ENCODE data around the gene RNASEH2C.
"Not testable (repeated sequence)": the region's sequence is repeated elsewhere in the genome, so short reads cannot be mapped to it uniquely, and the experiment has no call there.

Gene RNASEH2C

DNA sequence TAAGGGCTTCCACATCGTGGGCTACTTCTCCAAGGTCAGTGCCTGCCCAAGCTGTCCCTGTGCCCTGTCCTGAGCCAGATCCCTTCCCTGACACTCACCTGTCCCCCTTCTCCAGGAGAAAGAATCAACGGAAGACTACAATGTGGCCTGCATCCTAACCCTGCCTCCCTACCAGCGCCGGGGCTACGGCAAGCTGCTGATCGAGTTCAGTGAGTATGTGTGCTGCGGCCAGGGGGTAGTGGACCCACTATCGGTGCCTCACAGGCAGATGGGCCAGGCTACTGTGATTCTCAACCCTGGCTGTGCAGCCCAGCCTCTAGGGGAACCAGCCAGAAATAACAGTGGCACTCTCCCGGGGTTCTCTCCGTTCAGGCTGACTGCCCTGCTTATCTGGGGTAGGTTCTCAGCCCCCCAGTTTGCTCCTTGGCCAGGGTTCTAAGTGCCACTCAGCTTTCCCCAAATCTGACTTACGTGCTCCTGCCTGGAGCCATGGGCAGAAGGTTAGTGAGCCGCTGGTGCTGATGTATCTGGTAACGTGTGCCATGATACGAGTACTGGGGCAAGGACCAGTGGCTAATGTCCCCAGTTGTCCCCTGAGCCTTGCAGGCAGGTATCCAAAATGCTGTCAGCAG, 3.7 kb downstream of the RNASEH2C start:
- no peak for DNase-seq

DNA sequence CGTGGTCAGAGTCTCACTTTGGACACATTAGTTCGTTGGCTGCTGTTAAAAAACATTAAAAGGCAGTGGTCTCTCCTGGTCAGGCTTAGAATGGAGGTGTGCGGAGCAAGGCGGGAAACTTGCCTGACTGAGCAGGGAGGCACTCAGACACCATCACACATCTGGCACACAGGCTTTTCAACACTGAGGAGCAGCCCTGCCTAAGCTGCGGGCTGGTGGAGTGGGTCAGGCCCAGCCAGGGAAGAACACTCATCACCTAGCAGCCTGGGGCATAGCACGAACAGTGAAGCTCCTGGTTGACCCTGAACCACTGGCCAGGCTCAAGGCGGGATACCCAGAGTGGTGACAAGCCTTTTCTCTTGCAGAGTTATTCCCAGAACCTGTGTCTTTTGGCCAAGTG, 4.3 kb downstream of the RNASEH2C start:
- DNase-seq, result no peak

DNA sequence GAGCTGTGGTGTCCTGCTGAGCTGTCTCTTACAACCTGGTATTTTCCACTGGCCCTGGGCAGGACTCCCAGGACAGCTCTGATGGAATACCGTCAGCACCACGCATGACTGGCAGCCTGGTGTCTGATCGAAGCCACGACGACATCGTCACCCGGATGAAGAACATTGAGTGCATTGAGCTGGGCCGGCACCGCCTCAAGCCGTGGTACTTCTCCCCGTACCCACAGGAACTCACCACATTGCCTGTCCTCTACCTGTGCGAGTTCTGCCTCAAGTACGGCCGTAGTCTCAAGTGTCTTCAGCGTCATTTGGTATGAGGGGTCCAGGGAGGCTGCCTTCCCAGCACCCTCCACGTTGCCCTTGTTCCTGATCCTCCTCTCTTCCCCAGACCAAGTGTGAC, 6.2 kb downstream of the RNASEH2C start:
- DNase-seq, result no peak

DNA sequence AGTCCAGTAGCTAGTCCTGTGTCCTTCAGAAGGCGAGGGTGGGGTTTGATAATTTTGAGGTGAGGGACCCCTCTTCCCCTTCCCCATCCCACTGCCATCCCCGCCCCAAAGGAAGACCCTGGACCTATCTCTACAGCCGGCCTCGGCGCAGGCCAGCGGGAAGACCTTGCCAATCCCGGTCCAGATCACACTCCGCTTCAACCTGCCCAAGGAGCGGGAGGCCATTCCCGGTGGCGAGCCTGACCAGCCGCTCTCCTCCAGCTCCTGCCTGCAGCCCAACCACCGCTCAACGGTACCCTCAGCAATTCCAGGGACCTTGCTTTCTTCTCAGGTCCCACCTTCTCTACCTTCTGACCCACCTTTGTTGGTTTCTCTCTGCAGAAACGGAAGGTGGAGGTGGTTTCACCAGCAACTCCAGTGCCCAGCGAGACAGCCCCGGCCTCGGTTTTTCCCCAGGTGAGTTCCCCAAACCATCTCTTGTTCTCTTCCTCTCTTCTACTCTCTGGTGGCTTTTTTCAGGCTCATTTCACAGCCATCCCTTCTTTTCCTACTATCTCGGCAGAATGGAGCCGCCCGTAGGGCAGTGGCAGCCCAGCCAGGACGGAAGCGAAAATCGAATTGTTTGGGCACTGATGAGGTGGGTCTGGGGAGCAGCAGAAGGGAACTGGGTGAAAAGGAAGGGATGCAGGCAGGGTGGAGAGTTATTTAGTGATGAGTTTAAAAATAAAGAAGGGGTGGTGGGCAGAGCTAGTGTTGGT, 7.2 kb downstream of the RNASEH2C start:
- no peak for DNase-seq

DNA sequence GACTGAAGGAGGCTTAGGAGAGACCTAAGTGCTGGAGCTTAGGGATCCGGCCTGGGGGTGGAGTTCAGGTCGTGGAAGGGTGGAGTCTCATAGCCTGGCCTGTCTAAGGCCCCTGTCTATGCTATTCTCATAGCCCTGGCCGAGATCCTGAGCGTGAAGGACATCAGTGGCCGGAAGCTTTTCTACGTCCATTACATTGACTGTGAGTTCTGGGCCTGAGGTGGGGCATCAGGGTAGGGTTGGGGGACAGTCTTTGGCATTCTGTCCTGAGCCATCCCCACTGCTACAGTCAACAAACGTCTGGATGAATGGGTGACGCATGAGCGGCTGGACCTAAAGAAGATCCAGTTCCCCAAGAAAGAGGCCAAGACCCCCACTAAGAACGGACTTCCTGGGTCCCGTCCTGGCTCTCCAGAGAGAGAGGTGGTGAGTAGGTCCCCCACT, 7.9 kb downstream of the RNASEH2C start:
- no peak for DNase-seq

DNA sequence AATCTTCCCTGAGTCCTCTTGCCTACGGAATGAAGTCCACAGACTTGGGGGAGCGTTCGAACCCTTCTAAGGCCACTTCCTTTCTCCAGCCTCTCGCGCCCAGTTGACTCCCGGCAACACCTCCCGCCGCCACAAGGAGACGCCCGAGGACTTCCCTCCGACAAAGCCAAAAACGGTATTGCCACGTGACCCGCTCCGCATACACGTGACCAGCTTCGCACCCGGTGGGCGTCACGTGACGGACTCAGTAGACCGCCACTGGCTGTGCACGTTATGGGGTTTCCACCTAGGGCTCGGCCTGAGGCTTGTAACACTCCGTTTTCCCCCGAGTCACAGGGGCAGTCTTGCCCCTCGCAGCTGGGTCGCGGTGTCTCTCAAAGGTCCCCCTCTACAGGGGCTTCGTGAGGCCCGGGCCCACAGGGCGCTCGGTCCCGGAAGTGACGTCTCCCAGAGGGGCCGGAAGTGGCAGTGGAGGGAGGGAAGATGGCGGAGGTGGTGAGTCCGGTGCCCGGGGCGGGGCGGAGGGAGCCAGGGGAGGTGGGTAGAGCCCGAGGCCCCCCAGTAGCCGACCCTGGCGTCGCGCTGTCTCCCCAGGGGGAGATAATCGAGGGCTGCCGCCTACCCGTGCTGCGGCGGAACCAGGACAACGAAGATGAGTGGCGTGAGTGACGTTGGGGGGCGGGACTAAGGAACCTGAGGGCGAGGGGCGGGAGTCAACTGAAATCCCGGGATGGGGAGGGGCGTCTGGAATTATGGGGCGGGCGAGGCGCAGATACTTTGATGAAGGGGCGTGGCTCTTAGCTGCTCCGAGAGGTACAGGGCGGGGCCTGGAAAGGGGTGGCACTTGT, 8.6 kb downstream of the RNASEH2C start, which contains the start of gene KAT5:
KAT5 (plus strand) TSS at position 468 of the 848 bp plus-strand sequence; CDS start at position 484, 16 bp downstream.
- peak; percentile 98 for DNase-seq

DNA sequence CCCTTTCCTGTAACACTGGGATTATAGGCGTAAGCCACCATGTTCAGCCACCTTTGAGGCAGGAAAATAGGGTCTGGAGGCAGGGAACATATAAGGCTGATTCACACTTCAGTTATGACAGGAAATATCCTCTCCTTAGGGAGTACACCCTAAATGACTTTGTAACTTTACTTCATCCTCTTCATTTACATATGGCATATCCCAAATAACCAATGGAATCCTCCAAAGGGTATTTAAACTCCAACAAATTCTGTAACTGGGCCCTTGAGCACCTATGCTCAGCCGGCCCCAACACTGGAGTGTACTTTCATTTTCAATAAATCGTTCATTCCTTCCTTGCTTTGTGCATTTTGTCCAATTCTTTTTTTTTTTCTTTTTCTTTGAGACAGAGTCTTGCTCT, 10.2 kb downstream of the RNASEH2C start:
- DNase-seq, result no peak

DNA sequence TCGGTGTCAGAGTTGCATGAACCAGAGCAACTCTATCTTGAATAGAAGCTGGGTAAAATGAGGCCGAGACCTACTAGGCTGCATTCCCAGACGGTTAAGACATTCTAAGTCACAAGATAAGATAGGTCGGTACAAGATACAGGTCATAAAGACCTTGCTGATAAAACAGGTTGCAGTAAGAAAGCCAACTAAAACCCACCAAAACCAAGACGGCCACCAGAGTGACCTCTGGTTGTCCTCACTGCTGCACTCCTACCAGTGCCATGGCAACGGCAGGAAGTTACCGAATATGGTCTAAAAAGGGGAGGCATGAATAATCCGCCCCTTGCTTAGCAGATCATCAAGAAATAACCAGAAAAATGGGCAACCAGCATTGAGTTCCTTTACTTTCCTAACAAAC, 10.9 kb downstream of the RNASEH2C start:
- no peak for DNase-seq

DNA sequence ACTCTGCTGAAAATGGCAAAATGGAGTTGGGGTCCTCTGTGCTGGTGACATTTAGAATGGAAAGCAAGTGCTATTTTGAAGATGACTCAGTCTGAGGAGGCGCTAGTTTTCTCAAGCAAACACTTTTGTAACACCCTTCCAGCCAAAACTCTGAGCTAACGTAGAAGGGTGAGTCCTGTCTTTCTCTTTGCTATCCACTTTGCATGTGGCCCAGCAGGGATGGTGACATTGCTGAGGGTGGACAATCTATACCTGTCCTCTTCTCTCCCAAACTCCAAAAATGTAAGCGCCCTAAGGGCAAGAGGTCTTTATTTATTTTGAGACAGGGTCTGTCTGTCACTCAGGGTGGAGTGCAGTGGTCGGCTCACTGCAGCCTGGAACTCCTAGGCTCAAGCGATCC, 12.1 kb downstream of the RNASEH2C start:
- DNase-seq, result no peak

DNA sequence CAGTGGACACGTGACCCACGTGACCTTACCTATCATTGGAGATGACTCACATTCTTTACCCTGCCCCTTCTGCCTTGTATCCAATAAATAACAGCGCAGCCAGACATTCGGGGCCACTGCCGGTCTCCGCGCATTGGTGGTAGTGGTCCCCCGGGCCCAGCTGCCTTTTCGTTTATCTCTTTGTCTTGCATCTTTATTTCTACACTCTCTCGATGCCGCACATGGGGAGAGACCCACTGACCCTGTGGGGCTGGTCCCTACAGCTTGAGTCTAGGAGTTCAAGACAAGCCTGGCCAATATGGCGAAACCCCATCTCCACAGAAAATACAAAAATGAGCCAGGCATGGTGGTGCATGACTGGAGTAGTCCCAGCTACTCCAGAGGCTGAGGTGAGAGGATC, 13.6 kb downstream of the RNASEH2C start:
- DNase-seq, result not testable (repeated sequence)

DNA sequence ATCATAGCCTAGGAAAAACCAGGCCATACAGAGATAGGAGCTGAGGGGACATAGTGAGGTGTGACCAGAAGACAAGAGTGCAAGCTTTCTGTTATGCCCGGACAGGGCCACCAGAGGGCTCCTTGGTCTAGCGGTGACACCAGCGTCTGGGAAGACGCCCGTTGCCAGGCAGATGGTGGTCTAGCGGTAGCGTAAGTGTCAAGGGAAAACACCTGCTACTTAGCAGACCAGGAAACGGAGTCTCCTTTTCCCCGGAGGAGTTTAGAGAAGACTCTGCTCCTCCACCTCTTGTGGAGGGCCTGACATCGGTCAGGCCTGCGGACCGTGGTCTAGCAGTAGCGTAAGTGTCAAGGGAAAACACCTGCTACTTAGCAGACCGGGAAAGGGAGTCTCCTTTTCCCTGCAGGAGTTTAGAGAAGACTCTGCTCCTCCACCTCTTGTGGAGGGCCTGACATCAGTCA, 14.3 kb downstream of the RNASEH2C start:
- peak; percentile 28 for DNase-seq

DNA sequence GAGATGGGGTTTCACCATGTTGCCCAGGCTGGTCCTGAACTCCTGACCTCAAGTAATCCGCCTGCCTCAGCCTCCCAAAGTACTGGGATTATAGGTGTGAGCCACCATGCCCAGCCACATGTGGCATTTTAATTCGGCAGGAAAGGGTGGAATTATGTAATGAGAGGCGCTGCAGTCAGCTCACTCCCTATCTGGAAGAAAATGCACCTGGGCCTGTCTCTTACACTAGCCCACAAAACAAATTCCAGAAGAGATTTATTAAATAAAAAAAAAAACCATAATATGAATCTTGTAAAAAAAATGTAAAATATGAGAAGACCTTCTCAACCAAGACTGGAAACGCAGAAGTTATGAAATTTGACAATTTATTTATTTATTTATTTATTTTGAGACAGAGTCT, 16.8 kb downstream of the RNASEH2C start:
- no peak for DNase-seq

DNA sequence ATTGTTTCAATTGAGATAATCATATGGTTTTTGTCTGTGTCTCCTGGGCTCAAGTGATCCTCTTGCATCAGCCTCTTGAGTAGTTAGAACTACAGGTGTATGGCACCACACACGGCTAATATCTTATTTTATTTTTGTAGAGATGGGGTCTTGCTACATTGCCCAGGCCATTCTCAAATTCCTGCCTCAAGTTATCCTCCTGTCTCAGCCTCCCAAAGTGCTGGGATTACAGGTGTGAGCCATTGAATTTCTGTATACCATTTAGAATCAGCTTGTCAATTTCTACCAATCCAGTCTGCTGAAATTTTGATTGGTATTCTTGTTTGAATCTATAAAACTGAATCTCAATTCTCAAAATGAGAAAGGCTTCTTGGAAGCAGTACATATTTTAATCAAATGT, 18.9 kb downstream of the RNASEH2C start:
- DNase-seq, result no peak

DNA sequence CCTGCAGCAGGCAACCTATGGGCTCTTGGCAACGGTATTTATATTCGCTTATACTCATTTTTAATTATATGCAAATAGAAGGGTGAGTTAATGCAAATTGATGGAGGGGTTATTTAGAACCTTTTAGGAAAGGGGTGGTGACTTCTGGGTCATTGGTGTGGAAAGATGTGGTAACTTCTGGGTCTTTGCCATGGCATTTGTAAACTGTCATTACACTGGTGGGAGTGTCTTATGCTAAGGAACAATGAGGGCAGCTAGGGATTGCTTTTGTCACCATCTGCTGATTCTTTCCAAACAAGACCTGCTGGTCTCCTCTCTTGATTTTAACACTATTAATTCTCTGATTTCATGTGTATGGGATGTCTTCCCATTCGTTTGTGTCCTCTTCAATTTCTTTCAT, 20.2 kb downstream of the RNASEH2C start:
- no peak for DNase-seq

DNA sequence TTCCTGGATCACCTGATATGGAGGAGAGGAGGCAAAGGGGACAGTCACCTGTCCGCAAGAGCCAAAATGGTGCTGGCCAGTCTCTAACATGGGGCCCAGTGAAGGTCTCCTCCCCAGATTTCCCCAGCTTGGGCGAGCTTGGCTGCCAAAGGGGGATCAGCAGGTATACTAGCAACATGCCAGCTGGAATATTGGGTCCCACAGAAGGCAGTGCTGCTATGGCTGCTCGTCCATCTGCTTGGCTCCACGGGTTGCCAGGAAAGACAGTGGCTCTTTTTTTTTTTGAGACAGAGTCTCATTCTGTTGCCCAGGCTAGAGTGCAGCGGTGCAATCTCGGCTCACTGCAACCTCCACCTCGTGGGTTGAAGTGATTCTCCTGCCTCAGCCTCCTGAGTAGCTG, 21.3 kb downstream of the RNASEH2C start:
- DNase-seq, result no peak

DNA sequence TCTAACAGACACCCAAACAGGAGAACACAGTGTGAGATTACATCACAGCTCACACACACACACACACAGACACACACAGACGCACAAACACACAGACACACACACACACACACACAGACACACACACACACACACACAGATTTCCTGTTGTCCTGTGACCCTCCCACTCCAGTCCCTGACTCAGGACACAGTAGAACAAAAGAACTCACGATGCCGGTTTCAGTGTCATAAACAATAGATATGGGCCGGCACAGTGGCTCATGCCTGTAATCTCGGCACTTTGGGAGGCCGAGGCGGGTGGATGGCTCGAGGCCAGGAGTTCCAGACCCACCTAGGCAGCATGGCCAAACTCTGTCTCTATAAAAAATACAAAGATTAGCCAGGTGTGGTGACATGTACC, 22.4 kb downstream of the RNASEH2C start:
- no peak for DNase-seq

DNA sequence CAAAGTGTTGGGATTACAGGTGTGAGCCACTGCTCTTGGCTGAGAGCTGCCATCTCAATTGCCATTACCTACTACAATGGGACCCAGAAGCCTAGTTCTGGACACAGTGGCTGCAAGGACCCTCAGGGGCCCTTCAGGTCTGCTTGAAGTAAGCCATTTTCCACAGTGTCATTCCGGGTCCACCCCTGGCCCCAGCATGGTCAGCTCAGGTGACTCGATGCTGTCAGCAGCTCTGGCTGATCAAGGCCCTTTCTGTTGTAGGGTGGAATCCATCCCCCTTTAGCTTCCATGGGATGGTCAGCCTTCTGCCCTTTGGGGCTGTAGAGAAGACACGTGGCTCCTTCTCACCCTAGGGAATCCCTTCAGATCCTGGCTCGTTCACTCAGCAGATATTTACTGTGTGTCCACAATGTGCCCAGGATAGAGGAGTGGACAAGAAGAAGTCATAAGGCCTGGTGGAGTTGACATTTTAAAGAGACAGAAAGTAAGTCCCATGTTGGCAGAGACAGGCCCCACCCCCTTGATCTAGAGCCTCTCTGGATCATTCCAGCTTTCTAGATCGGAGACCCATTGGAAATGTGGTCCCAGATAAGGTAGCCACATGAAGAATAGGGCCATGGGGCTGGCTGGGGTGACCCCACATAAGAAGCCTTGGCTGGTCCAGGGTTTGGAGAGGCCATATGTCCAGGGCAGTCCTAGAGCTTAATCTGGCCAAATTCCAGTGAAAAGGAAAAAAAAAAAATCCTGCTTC, 23.6 kb downstream of the RNASEH2C start:
- DNase-seq, result no peak

DNA sequence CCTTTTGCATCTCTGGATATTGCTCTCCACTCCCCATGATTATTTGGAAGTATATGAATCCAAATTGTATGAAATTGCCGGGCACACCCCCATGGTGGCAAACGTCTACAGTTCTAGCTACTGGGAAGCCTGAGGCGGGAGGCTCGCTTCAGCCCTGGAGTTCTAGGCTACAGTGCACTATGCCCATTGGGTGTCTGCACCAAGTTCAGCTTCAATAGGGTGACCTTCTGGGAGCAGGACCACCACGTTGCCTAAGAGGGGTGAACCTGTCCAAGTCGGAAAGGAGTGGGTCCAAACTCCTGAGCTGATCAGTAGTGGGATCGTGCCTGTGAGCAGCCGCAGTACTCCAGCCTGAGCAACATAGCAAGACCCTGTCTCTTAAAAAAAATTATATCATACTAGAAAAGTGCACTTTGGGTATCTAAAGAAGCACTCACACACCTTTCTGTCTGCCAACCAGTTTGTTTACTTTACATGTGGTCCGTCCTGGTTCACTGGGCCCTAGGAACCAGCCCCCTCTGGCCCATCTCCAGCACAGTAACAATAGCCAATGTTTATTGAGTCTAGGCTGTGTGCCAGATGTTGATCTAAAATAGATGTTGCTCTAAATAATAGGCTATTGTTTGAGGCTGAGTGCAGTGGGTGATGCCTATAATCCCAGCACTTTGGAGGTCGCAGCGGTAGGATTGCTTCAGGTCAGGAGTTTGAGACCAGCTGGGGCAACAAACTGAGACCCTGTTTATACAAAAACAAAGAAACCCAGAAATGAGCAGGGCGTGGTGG, 24.9 kb downstream of the RNASEH2C start:
- peak; percentile 79 for DNase-seq

DNA sequence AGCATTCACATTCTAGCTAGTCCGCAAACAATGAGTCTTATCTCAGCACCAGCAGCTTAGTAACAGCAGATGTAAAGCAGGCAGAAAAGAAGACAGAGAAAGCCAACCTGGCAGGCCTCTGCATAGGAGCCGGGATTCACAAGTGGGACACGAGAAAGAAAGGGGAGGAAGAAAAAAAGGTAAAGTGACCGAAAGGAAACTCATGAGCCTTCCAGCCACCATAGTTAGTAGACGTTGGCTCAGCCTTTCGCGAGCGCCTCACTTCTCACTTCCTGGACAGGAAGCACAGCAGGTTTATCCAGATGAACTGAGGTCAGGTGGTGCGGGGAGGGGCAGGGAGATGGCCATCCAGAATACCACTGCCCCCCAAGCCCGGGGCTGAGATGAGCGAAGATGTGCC, 28.2 kb downstream of the RNASEH2C start:
- no peak for DNase-seq

DNA sequence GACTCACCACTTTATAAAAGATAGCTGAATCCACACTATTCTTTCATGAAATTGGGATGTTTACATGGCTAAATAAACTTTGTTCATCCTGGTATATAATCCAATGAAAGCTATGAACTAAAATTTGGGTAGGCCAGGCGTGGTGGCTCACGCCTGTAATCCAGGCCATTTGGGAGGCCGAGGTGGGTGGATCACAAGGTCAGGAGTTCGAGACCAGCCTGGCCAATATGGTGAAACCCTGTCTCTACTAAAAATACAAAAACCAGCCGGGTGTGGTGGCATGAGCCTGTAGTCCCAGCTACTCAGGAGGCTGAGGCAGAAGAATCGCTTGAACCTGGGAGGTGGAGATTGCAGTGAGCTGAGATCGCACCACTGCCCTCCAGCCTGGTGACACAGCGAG, 28.8 kb downstream of the RNASEH2C start:
- not testable (repeated sequence) for DNase-seq

DNA sequence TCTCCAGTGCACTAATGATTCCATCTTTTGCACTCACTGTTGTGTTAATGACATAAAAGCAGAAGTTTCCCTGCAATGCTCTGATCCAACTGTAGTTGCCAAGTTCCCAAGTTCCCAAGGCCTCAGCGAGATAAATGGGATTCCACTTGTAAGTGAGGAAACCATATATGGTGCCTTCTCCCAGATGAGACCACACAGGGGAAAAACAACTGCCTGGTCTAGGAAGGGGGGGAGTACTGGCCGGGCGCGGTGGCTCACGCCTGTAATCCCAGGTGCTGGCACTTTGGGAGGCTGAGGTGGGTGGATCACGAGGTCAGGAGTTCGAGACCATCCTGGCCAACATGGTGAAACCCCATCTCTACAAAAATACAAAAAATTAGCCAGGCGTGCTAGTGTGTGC, 34.6 kb downstream of the RNASEH2C start:
- DNase-seq, result no peak

DNA sequence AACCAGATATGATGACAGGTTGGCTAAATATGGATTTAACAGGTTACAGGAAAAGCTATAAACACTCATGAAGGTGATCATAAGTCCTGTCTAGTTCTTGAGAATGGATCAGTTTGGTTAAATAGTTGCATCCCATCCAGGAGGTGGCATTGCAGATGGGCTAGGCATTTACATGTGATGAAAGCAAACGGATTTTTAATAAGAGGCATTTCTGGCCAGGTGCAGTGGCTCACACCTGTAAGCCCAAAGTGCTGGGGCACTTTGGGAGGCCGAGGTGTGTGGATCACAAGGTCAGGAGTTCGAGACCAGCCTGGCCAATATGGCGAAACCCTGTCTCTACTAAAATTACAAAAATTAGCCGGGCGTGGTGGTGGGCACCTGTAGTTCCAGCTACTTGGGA, 37.1 kb downstream of the RNASEH2C start:
- not testable (repeated sequence) for DNase-seq
